ENCODE data around the gene DBNDD1.

DBNDD1 gene

GRCh38 chr16:89960966-89961365 lies 58.3 kb downstream of the DBNDD1 start:
- DNase-seq (ENCODE audit: low spot score), result no peak

- DNase-seq (ENCODE audit: low spot score), result no peak
Observed at GRCh38 chr16:89958596-89958995, 60.7 kb downstream of the DBNDD1 start.

- DNase-seq (ENCODE audit: low spot score), result no peak
Observed at GRCh38 chr16:89958068-89958467, 61.2 kb downstream of the DBNDD1 start.

- DNase-seq (ENCODE audit: low spot score), result no peak
Observed at GRCh38 chr16:89957216-89957785, 62.0 kb downstream of the DBNDD1 start.

- DNase-seq (ENCODE audit: low spot score), result no peak
Observed at GRCh38 chr16:89956505-89957215, 62.6 kb downstream of the DBNDD1 start.

GRCh38 chr16:89955001-89955685 lies 64.1 kb downstream of the DBNDD1 start:
- DNase-seq (ENCODE audit: low spot score), result no peak

Data from globus pallidus (tissue), 1 donor.